SW 1271 (cell line): ENCODE results near the gene ZNF81.
"Not testable (repeated sequence)": the region's sequence is repeated elsewhere in the genome, so short reads cannot be mapped to it uniquely, and the experiment has no call there.

ENCODE experiments used
- DNase-seq, 2 experiments: peaks; one replicate each; lab custom pipeline; 2025; lab: John Stamatoyannopoulos, UW

Gene ZNF81

DNA sequence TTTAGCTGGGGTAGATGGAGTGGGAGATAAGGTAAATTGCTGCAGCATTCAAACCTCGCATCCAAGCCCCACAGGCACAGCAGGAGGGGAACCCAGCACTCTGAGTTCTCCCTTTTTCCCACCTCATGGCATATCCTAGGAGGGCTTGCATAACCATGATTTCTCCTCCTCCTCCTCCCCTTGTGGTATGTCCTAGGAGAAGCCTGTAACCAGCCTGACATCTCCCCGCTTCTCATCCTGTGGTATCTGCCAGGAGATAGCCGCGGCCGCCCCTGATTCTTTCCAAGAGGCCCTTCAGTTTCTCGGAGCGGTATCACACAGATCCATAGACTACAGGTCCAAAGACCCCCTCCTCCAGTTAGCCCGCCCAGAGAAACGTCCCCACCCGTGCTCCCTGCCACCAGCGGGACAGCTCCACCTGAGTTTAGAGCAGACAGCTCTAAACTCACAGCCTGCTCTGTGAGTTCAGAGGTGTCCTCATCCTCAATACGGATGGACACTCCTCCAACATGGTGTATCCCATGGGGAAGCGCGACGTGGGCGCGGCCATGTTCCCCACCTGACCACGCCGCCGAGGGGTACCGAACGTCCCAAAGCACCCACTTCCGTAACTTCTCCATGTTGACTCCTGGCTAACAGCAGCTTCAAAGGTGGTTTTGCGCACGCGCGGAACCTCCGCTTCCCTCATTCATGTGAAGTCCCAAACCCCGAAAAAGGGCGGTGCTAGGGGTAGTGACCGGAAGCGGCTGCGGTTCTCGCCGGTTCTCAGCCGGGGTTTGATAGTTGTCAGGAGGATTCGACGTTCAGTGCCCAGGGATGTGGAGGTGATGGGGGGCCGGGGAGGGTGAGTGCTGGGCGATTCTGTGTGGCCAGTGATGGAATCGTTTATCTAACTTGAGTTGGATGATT lies at the start of gene ZNF81:
TSS of gene ZNF81 (plus strand) at position 739 of the 909 bp plus-strand sequence. CDS start 9,366 bp downstream, outside the sequence.
- DNase-seq: peak; percentile 75

DNA sequence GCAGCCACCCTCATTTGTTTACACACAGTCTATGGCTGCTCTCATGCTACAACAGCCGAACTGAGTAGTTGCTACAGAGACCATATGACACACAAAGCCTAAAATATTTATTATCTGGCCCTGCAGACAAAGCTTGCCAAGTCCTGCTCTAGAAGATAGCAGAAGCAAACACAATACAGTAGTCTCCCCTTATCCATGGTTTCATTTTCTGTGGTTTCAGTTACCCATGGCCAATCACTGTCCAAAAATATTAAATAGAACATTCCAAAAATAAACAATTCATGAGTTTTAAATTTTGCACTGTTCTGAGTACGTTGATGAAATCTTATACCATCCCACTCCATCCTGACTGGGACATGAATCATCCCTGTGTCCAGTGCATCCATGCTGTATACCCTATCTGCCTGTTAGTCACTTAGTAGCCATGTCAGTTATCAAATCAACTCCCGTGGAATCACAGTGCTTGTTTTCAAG lies 40.2 kb upstream of the ZNF81 start:
- no peak for DNase-seq

DNA sequence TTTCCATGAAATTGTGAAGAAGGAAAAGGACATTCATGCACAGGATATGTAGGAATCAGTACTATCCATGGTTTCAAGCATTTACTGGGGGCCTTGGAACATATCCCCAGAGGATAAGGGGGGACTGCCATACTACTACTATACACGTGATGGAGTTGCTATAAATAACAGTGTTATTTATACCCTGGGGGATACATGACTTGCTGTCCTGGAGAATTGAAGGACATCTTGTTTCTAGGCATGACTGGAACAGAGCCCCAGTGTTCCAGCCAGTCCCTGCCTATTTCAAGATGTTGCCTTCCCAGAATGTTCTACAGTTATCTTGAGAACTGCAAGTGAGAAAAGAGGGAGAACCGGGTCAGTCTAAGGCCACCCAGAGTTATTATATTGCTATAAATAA lies 39.6 kb upstream of the ZNF81 start:
- no peak for DNase-seq

DNA sequence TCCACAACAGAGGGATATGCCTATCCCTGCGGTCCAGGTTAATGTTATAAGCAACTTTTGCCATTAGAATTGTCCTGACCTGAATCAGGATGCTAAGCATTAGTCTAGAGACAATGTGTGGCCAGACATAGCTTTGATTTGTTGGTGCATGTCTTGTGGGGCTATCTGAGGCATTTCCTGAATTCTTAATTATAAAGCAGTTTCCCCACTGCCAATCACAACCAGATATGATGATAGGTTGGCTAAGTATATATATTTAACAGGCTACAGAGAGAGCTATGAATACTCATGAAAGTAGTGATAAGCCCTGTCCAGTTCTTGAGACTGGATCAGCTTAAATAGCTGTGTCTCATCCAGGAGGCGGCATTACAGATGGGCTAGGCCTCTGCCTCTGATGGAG lies 37.8 kb upstream of the ZNF81 start:
- DNase-seq: no peak

DNA sequence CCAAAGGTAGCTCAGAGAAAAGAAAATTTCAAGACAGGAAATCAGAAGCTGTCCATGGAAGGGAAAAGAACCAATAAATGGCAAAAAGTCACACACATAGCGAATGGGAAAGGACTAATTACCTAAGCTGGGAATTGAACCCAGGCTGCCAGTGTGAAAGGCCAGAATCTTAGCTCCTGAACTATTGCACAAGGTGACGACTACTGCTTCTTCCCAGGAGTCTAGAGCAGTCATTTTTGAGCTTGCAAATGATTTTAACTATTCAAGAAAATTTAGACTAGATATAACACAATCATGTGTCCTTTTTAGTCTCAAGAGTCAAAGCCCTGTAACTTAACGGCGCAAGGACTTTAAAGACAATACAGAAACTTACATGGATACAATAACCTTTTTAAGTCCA lies 34.1 kb upstream of the ZNF81 start:
- no peak for DNase-seq

DNA sequence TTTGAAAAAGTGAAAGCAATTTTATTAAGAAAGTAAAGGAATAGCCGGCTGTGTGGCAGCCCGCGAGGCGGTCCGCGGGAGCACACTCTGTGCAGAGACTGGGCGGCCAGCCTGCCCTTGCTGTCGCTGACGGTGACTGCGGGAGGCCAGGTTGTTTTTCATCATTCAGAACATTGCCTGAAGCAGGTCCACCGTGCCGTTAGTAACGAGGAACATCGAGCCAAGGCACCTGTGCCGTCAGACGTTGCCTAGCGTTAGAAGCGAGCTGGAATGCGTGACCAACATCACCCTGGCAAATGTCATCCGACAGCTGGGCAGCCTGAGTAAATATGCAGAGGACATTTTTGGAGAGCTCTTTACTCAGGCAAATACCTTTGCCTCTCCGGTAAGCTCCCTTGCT lies 33.6 kb upstream of the ZNF81 start:
- DNase-seq: not testable (repeated sequence)

DNA sequence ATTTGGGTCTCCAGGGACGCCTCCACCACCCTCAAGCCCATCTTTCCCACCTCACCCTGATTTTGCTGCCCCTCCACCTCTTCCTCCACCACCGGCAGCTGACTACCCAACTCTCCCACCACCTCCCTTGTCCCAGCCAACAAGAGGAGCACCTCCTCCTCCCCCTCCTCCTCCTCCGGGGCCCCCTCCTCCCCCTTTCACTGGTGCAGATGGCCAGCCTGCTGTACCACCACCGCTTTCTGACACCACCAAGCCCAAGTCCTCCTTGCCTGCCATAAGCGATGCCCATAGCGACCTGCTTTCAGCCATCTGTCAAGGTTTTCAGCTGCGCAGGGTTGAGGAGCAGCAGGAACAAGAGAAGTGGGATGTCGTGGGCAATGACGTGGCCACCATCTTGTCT lies 32.4 kb upstream of the ZNF81 start:
- DNase-seq: no peak

DNA sequence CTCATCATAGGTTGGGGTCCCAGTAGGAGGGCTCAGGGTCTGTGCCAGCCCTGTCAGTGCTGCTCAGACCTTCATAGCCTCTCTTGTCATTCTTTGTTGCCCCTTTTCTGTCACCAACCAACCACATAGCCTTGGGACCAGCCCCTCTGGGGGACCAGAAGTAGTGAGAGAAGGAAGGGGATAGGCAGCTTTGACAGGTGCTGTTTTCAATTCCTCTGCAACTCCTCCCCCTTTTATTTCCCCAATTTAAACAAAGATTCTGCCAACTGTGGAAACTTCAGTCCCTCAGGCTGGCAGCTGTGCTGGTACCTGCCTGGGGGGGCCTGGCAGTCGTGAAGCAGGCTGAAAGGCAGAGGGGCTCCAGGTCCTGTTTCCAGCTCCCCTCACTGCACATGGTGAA lies 30.9 kb upstream of the ZNF81 start:
- not testable (repeated sequence) for DNase-seq

DNA sequence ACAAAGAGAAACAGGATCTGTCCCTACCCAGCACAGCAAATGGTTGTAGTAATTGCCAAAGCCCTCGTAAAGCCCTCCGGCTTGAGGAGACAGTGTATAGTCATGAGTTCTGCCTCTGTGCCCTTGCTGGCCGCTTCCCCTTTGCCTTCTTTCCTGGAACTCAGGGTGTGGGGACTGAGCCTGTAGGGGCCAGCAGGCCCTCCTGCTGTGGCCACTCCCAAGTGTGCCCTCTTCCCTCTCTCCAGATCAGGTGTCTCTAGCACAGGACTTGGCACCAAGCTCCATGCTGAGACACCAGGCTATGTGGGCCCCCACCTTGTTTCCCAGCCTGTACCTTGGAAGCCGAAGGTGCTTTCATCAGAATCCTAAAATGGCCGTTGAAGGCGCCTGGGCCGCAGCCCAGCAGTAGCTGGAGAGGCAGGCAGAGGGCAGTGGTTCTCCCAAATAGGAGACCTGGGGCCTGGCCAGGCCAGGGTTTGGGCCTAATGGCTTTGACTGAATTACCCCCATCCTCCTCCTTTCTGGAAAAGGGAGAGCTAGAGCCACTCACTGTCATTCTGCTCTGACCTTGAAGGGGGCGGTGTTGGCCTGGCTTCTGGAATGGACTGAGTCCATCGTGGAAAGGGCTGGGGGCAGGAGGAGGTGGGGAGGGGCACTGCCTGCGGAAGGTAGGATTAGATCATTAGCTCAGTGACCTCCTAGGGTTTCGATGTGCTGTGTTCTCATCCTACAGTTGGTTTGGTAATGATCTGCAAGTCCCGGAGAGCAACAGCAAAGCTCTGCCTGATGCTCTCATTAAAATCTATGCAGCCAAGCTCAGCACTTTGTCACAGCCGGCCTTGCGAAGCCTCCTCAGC lies 30.1 kb upstream of the ZNF81 start:
- DNase-seq: not testable (repeated sequence)

DNA sequence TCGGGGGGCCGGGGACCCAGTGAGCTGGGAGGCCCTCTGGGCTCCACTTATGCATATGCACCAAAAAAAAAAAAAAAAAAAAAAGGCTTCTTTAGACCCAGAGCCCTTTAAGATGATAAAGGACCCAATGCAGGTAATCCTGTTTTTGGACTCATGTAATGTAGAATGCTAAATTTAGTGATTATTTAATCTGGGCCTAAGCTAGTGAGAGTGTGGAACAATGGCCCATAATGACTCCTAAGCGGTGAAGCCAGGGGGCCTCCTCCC lies 29.5 kb upstream of the ZNF81 start:
- DNase-seq: not testable (repeated sequence)

DNA sequence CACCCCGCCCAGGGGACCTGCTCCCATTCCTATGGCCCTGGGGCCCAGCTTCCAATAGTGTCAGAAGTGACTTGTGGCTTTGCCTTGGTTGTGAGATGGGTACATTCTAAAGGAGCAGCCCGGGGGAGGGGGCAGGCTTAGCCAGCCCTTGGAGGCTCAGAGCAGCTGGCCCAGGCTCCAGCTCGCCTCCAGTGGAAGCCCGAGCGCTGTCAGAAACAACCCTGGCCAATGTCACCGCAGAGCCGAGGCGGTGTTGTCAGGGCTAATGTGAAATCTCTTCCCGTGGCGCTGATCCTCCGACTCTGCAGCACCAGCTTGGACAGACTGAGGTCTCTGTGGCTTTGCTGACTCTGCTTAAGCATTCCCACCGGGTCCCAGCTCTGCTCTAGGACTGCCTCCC lies 29.2 kb upstream of the ZNF81 start:
- DNase-seq: no peak

DNA sequence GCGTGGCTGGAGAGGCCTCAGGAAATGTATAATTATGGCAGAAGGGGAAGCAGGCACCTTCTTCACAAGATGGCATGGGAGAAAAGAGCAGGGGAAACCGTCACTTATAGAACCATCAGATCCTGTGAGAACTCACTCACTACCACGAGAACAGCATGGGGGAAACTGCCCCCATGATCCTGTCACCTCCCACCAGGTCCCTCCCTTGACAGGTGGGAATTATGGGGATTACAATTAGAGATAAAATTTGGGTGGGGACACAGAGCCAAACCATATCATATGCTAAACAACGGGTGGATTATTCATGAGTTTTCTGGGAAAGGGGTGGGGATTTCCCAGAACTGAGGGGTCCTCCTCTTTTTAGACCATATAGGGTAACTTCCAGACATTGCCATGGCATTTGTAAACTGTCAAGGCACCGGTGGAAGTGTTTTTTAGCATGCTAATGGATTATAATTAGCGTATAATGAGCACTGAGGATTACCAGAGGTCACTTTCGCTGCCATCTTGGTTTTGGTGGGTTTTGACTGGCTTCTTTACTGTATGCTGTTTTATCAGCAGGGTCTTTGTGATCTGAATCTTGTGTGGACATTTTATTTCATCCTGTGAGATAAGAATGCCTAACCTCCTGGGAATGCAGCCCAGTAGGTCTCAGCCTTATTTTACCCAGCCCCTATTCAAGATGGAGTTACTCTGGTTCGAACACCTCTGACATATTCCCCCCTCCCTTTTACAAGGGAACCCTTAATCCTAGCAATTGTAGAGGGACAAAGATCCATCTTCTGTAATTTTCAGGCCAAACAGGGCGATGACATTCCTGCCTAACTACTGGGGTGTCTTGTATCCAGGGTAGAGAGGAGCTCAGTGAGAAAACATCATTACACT lies 27.6 kb upstream of the ZNF81 start:
- DNase-seq: no peak

DNA sequence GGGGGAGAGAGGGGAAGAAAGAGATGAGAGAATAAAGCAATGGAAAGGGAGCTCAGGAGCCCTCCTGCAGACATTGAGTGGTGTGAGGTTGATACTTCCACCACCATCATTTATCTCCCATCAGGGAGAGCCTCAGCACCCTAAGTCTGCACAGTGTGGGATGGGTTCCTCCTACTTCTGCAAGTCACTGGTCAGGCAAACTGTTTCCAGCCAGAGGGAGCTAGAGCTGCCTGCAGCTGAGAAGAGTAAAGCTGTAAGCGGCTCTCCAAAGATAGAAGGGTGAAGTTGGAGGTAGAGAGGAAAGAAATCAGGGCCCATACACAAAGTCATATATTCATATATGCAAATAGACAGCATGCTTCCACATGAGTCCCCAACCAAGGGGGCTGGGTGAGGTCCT lies 21.9 kb upstream of the ZNF81 start:
- no peak for DNase-seq

DNA sequence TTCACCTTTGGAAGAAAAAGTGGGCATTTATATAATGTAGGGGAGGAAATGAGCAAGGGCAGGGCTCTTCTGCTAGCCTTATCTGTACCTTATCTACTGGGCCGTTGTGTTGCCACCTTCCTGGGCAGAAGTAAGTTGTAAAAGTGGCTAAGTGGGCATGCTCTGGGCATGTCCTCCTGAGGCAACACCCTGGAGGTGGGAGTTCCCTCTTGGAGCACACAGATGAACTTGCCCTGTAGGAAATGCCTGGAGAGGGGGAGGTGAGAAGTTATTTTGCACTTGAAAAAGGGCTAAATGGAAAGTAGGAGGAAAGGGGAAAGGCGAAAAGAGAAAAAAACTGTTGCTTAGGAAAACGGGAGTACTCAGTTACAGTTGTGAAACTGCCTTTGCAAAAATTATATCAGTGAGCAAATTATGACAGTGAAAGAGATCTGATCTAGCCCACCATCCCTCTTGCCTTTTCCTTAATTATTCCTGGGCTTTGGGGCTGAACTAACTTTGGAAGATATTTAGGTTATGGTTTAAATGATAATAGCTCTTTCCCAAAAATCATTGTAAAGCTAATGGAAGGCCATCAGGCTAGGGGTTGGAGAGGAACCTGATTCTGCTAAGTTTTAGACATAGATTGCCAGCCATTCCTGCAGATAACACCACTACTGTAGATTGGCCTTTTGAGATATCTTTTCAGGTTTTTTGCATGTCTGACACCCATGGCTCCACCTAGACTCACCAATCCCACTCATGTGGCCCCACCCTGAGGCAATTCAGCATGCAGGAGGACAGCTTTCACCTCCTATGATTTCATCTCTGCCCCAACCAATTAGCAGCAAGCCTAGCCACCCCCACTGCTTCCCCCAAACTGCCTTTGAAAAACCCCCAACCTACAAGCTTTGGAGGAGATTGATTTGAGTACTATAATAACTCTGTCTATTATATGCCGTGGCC lies 20.5 kb upstream of the ZNF81 start:
- no peak for DNase-seq

DNA sequence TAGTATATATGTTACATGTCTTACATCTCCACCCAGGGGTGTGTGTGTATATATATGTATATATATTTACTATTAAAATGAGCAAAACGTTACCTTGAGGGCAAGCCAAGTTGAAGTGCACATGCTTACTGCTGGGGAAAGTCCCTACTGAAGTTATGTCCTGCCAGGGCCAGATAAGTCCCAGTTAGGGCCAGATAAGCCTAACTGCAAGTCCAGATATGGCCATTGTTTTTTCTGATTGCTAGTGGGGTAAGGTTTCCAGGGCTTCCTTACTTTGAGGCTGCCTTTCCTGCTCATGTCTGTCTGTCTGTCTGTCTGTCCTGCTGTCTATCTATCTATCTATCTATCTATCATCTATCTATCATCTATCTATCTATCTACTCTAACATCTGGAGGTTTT lies 19.3 kb upstream of the ZNF81 start:
- no peak for DNase-seq

DNA sequence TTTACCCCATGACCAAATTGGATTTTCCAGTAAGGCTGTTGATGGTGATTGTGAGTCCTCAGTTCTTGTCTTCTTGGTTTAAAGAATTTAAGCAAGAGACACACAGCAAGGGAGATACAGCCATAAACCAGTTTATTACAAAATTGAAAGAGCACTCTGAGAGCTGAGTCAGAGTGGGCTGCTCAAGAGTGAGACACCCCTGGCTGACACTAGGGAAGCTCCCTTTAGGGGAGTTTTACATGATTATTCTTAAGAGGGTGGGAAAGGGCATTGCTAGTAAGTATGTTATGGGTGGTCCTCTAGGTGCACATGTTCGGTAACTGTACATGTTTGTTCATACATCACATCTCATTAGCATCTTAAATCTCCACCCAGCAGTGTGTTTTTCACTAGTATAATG lies 18.8 kb upstream of the ZNF81 start:
- DNase-seq: no peak

DNA sequence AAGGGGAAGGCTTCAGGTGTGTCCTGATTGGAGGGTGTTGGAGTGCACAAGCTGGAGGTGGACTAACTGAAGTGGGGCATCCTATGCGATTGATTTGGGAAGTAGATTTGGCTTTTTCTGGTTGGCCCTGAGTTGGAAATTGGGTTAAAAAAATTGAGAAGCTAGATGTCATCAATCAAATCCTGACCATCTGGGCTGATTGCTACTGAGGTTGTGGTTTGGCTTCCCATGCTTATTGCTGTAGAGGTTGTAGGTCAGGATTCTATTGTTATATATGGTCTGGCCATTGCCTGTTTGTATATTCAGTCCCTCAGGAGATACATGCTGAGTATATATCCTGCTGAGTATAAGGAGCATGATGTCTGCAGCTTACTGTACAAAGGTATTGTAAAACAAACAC lies 7.7 kb upstream of the ZNF81 start:
- no peak for DNase-seq

DNA sequence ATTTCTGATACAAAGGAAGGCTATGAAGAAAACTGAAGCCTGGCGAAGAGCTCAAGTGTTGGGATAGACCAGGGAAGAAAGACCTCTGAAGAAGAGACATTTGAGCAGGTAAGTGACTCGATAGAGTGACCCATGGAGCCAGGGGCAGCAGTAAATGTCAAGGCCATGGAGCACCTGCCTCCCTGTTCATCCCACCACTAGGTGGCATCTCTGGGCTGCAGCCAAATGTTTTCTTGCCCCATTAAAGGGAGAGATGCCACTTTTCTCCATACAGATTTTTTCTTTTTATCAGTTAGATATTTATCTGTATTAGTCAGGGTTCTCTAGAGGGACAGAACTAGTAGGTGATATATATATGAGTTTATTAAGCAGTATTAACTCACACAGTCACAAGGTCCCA lies 4.9 kb upstream of the ZNF81 start:
- peak in 1 of 2 experiments; percentile 5 for DNase-seq

DNA sequence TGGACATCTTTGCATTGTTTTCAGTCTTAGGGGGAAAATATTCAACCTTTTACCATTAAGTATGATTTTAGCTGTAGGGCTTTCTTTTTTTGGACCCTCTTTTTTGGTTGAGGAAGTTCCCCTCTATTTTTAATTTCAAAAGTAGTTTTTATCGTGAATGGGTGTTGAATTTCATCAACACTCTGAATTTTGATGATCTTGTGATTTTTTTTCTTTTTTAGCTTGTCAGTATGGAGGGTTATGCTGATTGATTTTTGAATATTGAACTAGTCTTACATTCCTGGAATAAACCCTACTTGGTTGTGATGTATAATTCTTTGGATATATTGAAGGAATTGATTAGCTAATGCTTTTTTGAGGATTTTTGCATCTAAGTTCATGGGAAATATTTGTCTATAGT lies 1.7 kb downstream of the ZNF81 start:
- no peak for DNase-seq

DNA sequence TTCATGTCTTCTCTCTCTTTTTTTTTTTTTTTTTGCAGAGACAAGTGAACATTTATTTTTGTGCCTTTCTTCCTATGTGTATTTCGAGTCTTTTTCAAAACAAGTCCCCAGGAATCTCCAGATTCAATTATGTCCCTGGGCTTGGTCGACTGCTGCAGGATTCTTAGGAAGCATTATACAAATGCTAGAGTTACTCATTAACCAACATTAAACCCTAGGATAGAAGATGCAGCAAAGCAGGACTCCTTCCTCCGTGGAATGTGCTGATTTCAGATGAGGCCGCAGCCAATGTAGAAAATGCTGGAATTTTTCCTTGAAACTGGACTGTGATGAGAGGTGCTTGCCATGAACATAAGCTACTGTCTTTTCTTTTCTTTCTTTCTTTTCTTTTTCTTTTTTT lies 3.4 kb downstream of the ZNF81 start:
- no peak for DNase-seq

DNA sequence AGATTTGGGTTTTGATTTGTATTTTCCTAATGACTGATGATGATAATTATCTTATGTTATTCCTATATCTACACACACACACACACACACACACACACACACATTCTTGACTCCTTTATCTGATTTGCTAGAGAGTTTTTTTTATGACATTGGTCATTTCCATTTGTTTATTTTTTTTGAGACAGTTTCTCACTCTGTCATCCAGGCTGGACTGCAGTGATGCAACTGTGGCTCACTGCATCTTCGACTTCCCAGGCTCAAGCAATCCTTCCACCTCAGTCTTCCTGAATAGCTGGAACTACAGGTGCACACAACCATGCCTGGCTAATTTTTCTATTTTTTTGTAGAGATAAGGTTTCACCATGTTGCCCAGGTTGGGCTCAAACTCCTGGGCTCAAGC lies 6.7 kb downstream of the ZNF81 start:
- DNase-seq: no peak
